Measurements from ENCODE around the gene MORF4L1.
"Not testable (repeated sequence)": the region's sequence is repeated elsewhere in the genome, so short reads cannot be mapped to it uniquely, and the experiment has no call there.

The MORF4L1 gene

DNA sequence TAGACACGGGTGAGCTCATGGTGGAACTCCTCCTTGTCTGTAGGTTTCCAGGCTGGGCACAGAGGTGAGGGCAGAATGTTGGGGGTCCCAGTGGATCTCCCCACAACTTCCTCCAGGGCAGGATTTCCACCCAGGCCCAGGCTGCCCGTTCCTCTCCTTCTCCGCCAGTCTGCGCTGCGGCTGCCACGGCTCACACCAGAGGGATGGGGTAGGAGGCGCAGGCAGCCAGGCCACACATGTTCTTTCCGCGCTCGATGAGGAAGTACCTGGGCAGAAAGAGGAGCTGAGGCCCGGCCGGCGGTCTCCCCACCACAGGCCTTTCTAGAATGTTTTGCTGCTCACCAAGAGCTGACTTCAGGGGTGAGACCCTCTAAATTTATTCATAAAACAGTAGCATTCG lies 49.2 kb downstream of the MORF4L1 start:
- Mint-ChIP-seq H3K27me3 (no peaks in the 10 kb centered on the region), H3K27ac (no peak overlapping the region), H3K36me3 (ENCODE audit: low read depth) (peaks cover 77% of the 10 kb centered on the region), H3K9me3 (no peaks in the 10 kb centered on the region), H3K4me1 (ENCODE audit: low read depth) (no peaks in the 10 kb centered on the region), H3K4me3 (no peak overlapping the region)
- peak; percentile 6 for DNase-seq

- Mint-ChIP-seq H3K4me3 (no peak overlapping the region), H3K4me1 (ENCODE audit: low read depth) (no peaks in the 10 kb centered on the region), H3K36me3 (ENCODE audit: low read depth) (peaks cover 74% of the 10 kb centered on the region), H3K9me3 (no peaks in the 10 kb centered on the region), H3K27ac (no peak overlapping the region), H3K27me3 (no peaks in the 10 kb centered on the region)
- peak; percentile 20 for DNase-seq
These were observed 49.8 kb downstream of the MORF4L1 start for GRCh38 chr15:78922527-78922926.

- Mint-ChIP-seq H3K36me3 (ENCODE audit: low read depth) (peaks cover 74% of the 10 kb centered on the region), H3K9me3 (no peaks in the 10 kb centered on the region), H3K4me1 (ENCODE audit: low read depth) (no peaks in the 10 kb centered on the region), H3K27ac (no peak overlapping the region), H3K4me3 (no peak overlapping the region), H3K27me3 (no peaks in the 10 kb centered on the region)
- DNase-seq = peak; percentile 7
These were observed 50.3 kb downstream of the MORF4L1 start for GRCh38 chr15:78923015-78923414.

DNA sequence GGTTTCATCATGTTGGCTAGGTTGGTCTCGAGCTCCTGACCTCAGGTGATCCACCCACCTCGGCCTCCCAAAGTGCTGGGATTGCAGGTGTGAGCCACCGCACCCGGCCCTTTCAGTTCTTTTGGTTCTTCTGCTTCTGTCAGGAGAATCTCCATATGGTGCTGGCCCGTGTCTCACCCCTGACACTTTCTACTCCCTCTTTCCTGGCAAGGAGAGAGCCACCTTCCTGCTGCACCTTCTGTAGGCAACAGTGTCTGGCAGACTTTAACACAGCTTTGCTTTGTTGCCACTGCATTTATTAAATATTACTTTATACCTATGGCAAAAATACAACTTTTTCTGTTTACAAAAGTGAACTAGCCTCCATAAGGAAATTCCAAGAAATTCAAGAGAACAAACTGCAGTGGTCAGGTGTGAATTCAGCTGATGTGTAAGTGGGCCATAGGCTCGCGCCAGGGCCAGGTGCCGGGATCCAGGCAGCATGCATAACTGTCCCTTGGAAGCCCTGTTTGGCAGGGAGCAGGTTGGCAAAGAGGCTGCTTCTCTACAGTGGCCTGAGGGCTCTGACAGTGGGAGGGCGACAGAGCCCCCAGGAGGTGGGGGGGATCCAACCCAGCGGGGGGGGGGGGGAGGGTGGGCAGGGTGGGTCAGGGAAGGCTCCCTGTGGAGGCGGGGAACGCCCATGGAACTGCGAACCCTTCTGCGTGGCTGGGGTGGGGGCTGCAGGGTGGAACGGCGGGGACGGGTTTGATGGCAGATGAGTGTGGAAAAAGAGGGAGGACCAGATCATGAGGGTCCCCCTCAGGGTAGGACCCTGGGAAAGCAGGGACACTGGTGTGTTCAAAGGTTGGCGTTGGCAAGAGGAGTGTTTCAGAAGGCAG lies 51.0 kb downstream of the MORF4L1 start:
- peaks cover 69% of the 10 kb centered on the region for H3K36me3 Mint-ChIP-seq (ENCODE audit: low read depth)
- no peaks in the 10 kb centered on the region for H3K27me3 Mint-ChIP-seq
- peak overlapping the region; percentile 47 for H3K27ac Mint-ChIP-seq
- no peaks in the 10 kb centered on the region for H3K9me3 Mint-ChIP-seq
- DNase-seq = peak; percentile 9
- no peaks in the 10 kb centered on the region for H3K4me1 Mint-ChIP-seq (ENCODE audit: low read depth)
- no peak overlapping the region for H3K4me3 Mint-ChIP-seq

- H3K36me3 Mint-ChIP-seq (ENCODE audit: low read depth) = peaks cover 55% of the 10 kb centered on the region
- no peaks in the 10 kb centered on the region for H3K9me3 Mint-ChIP-seq
These were observed 52.5 kb downstream of the MORF4L1 start for GRCh38 chr15:78925076-78925624.

GRCh38 chr15:78925956-78926743 lies 53.5 kb downstream of the MORF4L1 start:
- Mint-ChIP-seq H3K4me1 (ENCODE audit: low read depth) (no peaks in the 10 kb centered on the region), H3K27me3 (no peaks in the 10 kb centered on the region), H3K4me3 (no peak overlapping the region), H3K27ac (no peak overlapping the region), H3K9me3 (no peaks in the 10 kb centered on the region), H3K36me3 (ENCODE audit: low read depth) (peaks cover 51% of the 10 kb centered on the region)
- DNase-seq = no peak

More at GRCh38 chr15:78925076-78925624, 52.5 kb downstream of the MORF4L1 start:
- H3K27ac Mint-ChIP-seq = peak overlapping the region; percentile 66
- DNase-seq = no peak
- no peak overlapping the region for H3K4me3 Mint-ChIP-seq
- no peaks in the 10 kb centered on the region for H3K27me3 Mint-ChIP-seq
- no peaks in the 10 kb centered on the region for H3K4me1 Mint-ChIP-seq (ENCODE audit: low read depth)

- DNase-seq = no peak
These were observed 54.5 kb downstream of the MORF4L1 start for GRCh38 chr15:78927077-78927790.

DNA sequence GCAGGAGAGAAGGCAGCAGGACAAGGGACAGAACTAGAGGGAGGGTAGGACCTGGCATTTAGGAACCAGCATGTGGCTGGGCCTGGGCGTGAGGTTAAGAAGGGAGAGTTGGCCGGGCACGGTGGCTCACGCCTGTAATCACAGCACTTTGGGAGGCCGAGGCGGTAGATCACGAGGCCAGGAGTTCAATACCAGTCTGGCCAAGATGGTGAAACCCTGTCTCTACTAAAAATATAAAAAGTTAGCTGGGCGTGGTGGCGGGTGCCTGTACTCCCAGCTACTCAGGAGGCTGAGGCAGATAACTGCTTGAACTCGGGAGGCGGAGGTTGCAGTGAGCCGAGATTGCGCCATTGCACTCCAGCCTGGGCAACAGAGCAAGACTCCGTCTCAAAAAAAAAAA lies 55.5 kb downstream of the MORF4L1 start:
- H3K9me3 Mint-ChIP-seq; H3K4me3 Mint-ChIP-seq; H3K4me1 Mint-ChIP-seq (ENCODE audit: low read depth); H3K27me3 Mint-ChIP-seq; DNase-seq: not testable (repeated sequence)
- H3K27ac Mint-ChIP-seq = peak overlapping the region; percentile 37
- peaks cover 31% of the 10 kb centered on the region for H3K36me3 Mint-ChIP-seq (ENCODE audit: low read depth)

More at GRCh38 chr15:78927077-78927790, 54.5 kb downstream of the MORF4L1 start:
- Mint-ChIP-seq H3K27me3 (no peaks in the 10 kb centered on the region), H3K27ac (no peak overlapping the region), H3K4me1 (ENCODE audit: low read depth) (no peaks in the 10 kb centered on the region), H3K9me3 (no peaks in the 10 kb centered on the region), H3K4me3 (no peak overlapping the region), H3K36me3 (ENCODE audit: low read depth) (peaks cover 41% of the 10 kb centered on the region)

- H3K36me3 Mint-ChIP-seq (ENCODE audit: low read depth) = peaks cover 28% of the 10 kb centered on the region
- no peaks in the 10 kb centered on the region for H3K9me3 Mint-ChIP-seq
- no peaks in the 10 kb centered on the region for H3K4me1 Mint-ChIP-seq (ENCODE audit: low read depth)
- no peak overlapping the region for H3K27ac Mint-ChIP-seq
- no peak overlapping the region for H3K4me3 Mint-ChIP-seq
- DNase-seq = no peak
- no peaks in the 10 kb centered on the region for H3K27me3 Mint-ChIP-seq
These were observed 56.0 kb downstream of the MORF4L1 start for GRCh38 chr15:78928616-78929093.

- Mint-ChIP-seq H3K4me1 (ENCODE audit: low read depth) (no peaks in the 10 kb centered on the region), H3K9me3 (no peaks in the 10 kb centered on the region), H3K27ac (no peak overlapping the region), H3K27me3 (no peaks in the 10 kb centered on the region), H3K36me3 (ENCODE audit: low read depth) (peaks cover 19% of the 10 kb centered on the region), H3K4me3 (no peak overlapping the region)
- no peak for DNase-seq
These were observed 57.0 kb downstream of the MORF4L1 start for GRCh38 chr15:78929536-78930264.

DNA sequence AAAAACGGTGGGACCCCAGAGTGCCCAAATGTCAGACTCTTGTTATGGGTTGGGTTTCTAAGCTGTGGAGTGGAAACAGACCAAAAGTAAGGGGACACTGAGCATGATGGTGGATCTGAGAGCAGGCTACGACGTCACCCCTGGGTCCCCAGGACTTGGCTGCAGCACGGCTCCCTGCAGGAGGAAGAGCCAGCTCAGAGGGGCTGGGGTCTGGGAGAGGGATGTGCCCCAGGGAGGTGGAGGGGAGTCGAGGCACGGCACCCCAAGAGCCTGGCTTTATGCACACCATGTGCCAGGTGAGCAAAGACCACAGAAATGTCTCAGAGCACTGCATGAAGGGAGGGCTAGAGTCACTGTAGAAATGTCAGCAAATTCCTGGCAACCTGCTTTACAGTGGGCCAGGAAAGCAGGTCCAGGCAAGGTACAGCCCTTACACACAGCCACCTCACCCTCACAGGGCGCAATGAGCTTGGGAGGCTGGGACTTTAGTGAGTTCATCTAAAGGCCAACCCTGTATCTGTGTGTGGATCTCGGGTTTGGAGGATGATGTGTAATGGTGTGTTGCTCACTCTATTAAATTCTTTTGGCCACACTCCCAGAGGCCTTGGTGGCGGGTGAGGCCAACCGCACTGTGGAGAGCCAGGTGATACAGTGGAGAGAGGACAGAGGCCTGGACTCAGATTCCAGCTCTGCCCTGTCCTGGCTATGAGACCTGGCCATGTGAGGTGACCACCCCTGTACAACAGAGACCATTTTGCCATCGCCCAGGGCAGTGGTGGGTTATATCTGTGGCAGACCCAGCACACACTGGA lies 58.1 kb downstream of the MORF4L1 start:
- no peak for DNase-seq
- Mint-ChIP-seq H3K27ac (no peak overlapping the region), H3K4me3 (no peak overlapping the region), H3K9me3 (no peaks in the 10 kb centered on the region), H3K4me1 (ENCODE audit: low read depth) (no peaks in the 10 kb centered on the region), H3K36me3 (ENCODE audit: low read depth) (peaks cover 8% of the 10 kb centered on the region), H3K27me3 (no peaks in the 10 kb centered on the region)

- DNase-seq = no peak
- Mint-ChIP-seq H3K27me3 (no peaks in the 10 kb centered on the region), H3K36me3 (ENCODE audit: low read depth) (peaks cover 3% of the 10 kb centered on the region), H3K4me1 (ENCODE audit: low read depth) (no peaks in the 10 kb centered on the region), H3K9me3 (no peaks in the 10 kb centered on the region), H3K27ac (no peak overlapping the region), H3K4me3 (no peak overlapping the region)
These were observed 59.0 kb downstream of the MORF4L1 start for GRCh38 chr15:78931439-78932257.
